WTC11 (cell line): ENCODE measurements around the gene ZNF467.

Source experiments
- RELA ChIP-seq: sonication (generic); formaldehyde crosslinking; IDR thresholded peaks from 2 replicates; pipeline ENCODE4 v1.8.1; 2022; ENCODE audit warnings: missing genetic modification reagents, mild to moderate bottlenecking, borderline replicate concordance
- RORB ChIP-seq: fragments of 250-450 bp; sonication (Bioruptor Pico); IDR thresholded peaks from 2 replicates; pipeline ENCODE4 v1.9.0; 2021; ENCODE audit warnings: mild to moderate bottlenecking
- SP1 ChIP-seq: sonication (generic); formaldehyde crosslinking; conservative IDR thresholded peaks from 2 replicates; pipeline ENCODE4 v1.8.1; 2022; ENCODE audit warnings: missing genetic modification reagents
- TF ChIP-seq, protein P1 (sequence below): fragments of 200-600 bp; IDR thresholded peaks from 2 replicates; pipeline ENCODE4 v1.8.0; 2022; ENCODE audit warnings: antibody characterized with exemption
- TF ChIP-seq, protein P2 (sequence below): sonication (generic); formaldehyde crosslinking; IDR thresholded peaks from 2 replicates; pipeline ENCODE4 v1.8.0; 2023; ENCODE audit warnings: missing genetic modification reagents

DNA sequence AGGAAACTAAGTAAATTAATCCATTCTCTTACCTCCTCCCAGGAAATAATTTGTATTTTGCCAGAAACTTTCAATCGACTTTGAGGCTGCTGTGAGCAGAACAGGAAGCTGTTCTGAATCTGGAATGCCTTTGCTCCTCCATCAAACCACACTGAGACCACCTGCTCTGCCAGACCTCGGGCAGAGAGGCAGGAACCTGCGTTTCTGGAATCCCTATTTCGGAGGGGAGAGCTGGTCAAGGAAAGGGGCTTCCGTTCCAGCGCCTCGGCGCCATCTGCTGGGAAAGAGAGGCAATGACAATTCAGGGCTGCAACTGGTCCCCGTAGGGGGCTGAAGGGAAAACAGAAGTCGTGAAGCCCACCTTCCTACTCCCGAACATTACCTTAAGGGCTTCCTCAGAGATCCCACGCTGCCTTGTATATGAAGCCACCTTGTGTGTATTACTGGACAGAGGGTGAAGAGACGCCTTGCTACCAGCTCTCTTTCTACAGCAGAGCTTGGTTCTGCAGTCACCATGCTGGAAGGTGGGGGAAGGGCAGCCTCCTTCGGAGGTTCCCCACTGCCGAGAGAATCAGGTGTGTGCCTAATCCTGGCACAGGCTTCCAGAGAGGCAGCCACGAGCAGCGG, 31.2 kb downstream of the ZNF467 start:
- 0 out of 2 replicates have a peak, but pooled peaks have one; percentile 34 for TF ChIP-seq RORB (CRISPR knock-in tag)
- TF ChIP-seq, protein P1, sequence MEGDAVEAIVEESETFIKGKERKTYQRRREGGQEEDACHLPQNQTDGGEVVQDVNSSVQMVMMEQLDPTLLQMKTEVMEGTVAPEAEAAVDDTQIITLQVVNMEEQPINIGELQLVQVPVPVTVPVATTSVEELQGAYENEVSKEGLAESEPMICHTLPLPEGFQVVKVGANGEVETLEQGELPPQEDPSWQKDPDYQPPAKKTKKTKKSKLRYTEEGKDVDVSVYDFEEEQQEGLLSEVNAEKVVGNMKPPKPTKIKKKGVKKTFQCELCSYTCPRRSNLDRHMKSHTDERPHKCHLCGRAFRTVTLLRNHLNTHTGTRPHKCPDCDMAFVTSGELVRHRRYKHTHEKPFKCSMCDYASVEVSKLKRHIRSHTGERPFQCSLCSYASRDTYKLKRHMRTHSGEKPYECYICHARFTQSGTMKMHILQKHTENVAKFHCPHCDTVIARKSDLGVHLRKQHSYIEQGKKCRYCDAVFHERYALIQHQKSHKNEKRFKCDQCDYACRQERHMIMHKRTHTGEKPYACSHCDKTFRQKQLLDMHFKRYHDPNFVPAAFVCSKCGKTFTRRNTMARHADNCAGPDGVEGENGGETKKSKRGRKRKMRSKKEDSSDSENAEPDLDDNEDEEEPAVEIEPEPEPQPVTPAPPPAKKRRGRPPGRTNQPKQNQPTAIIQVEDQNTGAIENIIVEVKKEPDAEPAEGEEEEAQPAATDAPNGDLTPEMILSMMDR: peak; percentile 75
- TF ChIP-seq RELA (CRISPR knock-in tag): no peak
- 0 out of 2 replicates have a peak, but pooled peaks have one; percentile 12 for TF ChIP-seq SP1 (CRISPR knock-in tag)
- TF ChIP-seq, protein P2, sequence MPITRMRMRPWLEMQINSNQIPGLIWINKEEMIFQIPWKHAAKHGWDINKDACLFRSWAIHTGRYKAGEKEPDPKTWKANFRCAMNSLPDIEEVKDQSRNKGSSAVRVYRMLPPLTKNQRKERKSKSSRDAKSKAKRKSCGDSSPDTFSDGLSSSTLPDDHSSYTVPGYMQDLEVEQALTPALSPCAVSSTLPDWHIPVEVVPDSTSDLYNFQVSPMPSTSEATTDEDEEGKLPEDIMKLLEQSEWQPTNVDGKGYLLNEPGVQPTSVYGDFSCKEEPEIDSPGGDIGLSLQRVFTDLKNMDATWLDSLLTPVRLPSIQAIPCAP: no peak
